IMR-90 (cell line): Measurements from ENCODE around the gene ZNF862. TPM values are rescaled to one million over a fixed set of nuclear protein-coding genes. Genes with fewer than 3 reads are reported as not detected.

ENCODE experiments used
- ATAC-seq: fragments of 200-7000 bp; cut with Tn5 transposase; 2 replicates; pipeline ENCODE4 v1.9.1; 2020; ENCODE audit warnings: low read depth, mild to moderate bottlenecking, moderate library complexity
- BruUV-seq: library from RNA; stranded (reverse); fragments of 400-500 nt; replicated peaks from 2 replicates; lab custom pipeline; 2021; lab: Mats Ljungman, UMichigan
- CTCF ChIA-PET: fragments of 300-600 bp; formaldehyde crosslinking; extraction: SDS; loops from one replicate; lab custom pipeline; 2021; ENCODE audit warnings: antibody characterized with exemption; lab: Yijun Ruan, JAX
- POLR2A ChIA-PET: fragments of 300-600 bp; sonication (Branson Sonifier 250); formaldehyde crosslinking; loops from one replicate; lab custom pipeline; 2022; ENCODE audit warnings: antibody characterized with exemption; ENCODE audit not compliant: unreplicated experiment; lab: Charles Lee
- DNase-seq: peaks from one replicate; pipeline ENCODE4 v3.0.0; 2013
- H2AFZ ChIP-seq: replicated peaks from 2 replicates; pipeline ENCODE3; 2013; ENCODE audit warnings: low read length, mild to moderate bottlenecking; ENCODE audit not compliant: poor library complexity
- H2AK5ac ChIP-seq: 2 replicates; pipeline ENCODE4 v1.6.1; 2013; ENCODE audit warnings: low read depth, low read length, inconsistent platforms
- H2AK9ac ChIP-seq: replicated peaks from 2 replicates; pipeline ENCODE3; 2013; ENCODE audit warnings: mild to moderate bottlenecking, low read depth, low read length, moderate library complexity; ENCODE audit not compliant: poor library complexity
- H2BK120ac ChIP-seq: 2 replicates; pipeline ENCODE4 v1.6.1; 2013; ENCODE audit warnings: low read depth, low read length, inconsistent platforms
- H2BK15ac ChIP-seq: 3 replicates; pipeline ENCODE4 v1.6.1; 2013; ENCODE audit warnings: low read depth, low read length, inconsistent platforms
- H2BK20ac ChIP-seq: 2 replicates; pipeline ENCODE4 v1.6.1; 2013; ENCODE audit warnings: low read depth, mild to moderate bottlenecking, inconsistent platforms, low read length, moderate library complexity
- H2BK5ac ChIP-seq: 2 replicates; pipeline ENCODE4 v1.6.1; 2013; ENCODE audit warnings: mild to moderate bottlenecking, low read depth, low read length, inconsistent platforms; ENCODE audit not compliant: poor library complexity, severe bottlenecking
- H3K14ac ChIP-seq: replicated peaks from 2 replicates; pipeline ENCODE4 v1.6.1; 2013; ENCODE audit warnings: low read depth, low read length, inconsistent platforms
- H3K18ac ChIP-seq: 2 replicates; pipeline ENCODE4 v1.6.1; 2013; ENCODE audit warnings: low read depth, low read length, control low read depth
- H3K23ac ChIP-seq: 2 replicates; pipeline ENCODE4 v1.6.1; 2013; ENCODE audit warnings: low read depth, low read length, inconsistent platforms
- H3K27ac ChIP-seq: 2 replicates; pipeline ENCODE4 v1.5.1; 2013; ENCODE audit warnings: mild to moderate bottlenecking, control low read depth, low read length; ENCODE audit not compliant: insufficient read depth
- H3K27me3 ChIP-seq: 2 replicates; pipeline ENCODE4 v1.6.1; 2013; ENCODE audit warnings: low read length; ENCODE audit not compliant: control insufficient read depth, insufficient read depth
- H3K36me3 ChIP-seq: 2 replicates; pipeline ENCODE4 v1.6.1; 2013; ENCODE audit warnings: low read length, mixed read lengths; ENCODE audit not compliant: control insufficient read depth, insufficient read depth
- H3K4ac ChIP-seq: 2 replicates; pipeline ENCODE4 v1.6.1; 2013; ENCODE audit warnings: low read depth, low read length, inconsistent platforms
- H3K4me1 ChIP-seq: 2 replicates; pipeline ENCODE4 v1.6.1; 2013; ENCODE audit warnings: low read length, mixed read lengths; ENCODE audit not compliant: control insufficient read depth, insufficient read depth
- H3K4me2 ChIP-seq: 2 replicates; pipeline ENCODE4 v1.6.1; 2013; ENCODE audit warnings: low read depth, mild to moderate bottlenecking, control low read depth, low read length, moderate library complexity
- H3K4me3 ChIP-seq: 2 replicates; pipeline ENCODE4 v1.5.1; 2013; ENCODE audit warnings: low read depth, mild to moderate bottlenecking, control low read depth, low read length, moderate library complexity; ENCODE audit not compliant: insufficient read depth
- H3K56ac ChIP-seq: 2 replicates; pipeline ENCODE4 v1.6.1; 2013; ENCODE audit warnings: low read length, inconsistent platforms; ENCODE audit not compliant: insufficient read depth; ENCODE audit errors: extremely low read depth
- H3K79me1 ChIP-seq, 2 experiments: 2 replicates each; pipeline ENCODE4 v1.6.1; 2013; ENCODE audit warnings: low read length in 2 of 2, inconsistent platforms in 1 of 2, low read depth in 1 of 2
- H3K9ac ChIP-seq: 2 replicates; pipeline ENCODE4 v1.6.1; 2013; ENCODE audit warnings: low read depth, low read length, control low read depth
- H3K9me1 ChIP-seq: 2 replicates; pipeline ENCODE4 v1.6.1; 2013; ENCODE audit warnings: low read length, inconsistent platforms; ENCODE audit not compliant: insufficient read depth
- H3K9me3 ChIP-seq: 2 replicates; pipeline ENCODE4 v1.6.1; 2013; ENCODE audit warnings: low read length; ENCODE audit not compliant: control insufficient read depth, insufficient read depth
- H4K20me1 ChIP-seq: 2 replicates; pipeline ENCODE4 v1.6.1; 2013; ENCODE audit warnings: low read length, inconsistent platforms; ENCODE audit not compliant: insufficient read depth
- H4K5ac ChIP-seq: 2 replicates; pipeline ENCODE4 v1.6.1; 2013; ENCODE audit warnings: mild to moderate bottlenecking, low read depth, low read length, control low read depth
- H4K8ac ChIP-seq, 2 experiments: 2 replicates each; pipeline ENCODE4 v1.6.1; 2013; ENCODE audit warnings: low read depth in 2 of 2, low read length in 2 of 2, control low read depth in 1 of 2, inconsistent platforms in 1 of 2
- H4K91ac ChIP-seq: 2 replicates; pipeline ENCODE4 v1.6.1; 2013; ENCODE audit warnings: low read depth, low read length, inconsistent platforms; ENCODE audit not compliant: insufficient read depth
- MAFK ChIP-seq: IDR thresholded peaks from 2 replicates; pipeline ENCODE4 v1.6.1; 2012; ENCODE audit warnings: low read depth, low read length, improper control_type of control experiment
- NFE2L2 ChIP-seq: fragments of 150-350 bp; IDR thresholded peaks from 2 replicates; pipeline ENCODE4 v1.6.1; 2016; ENCODE audit warnings: low read depth, mild to moderate bottlenecking, low read length
- POLR2A ChIP-seq: IDR thresholded peaks from 2 replicates; pipeline ENCODE4 v1.6.1; 2012; ENCODE audit warnings: mild to moderate bottlenecking, low read depth, low read length
- SMC3 ChIP-seq: fragments of 150-350 bp; IDR thresholded peaks from 2 replicates; pipeline ENCODE4 v1.6.1; 2016; ENCODE audit warnings: low read depth, mild to moderate bottlenecking, antibody characterized with exemption, low read length, moderate library complexity
- WGBS, 2 experiments: methylation state at CpG; one replicate each; pipeline versions ENCODE4 v1.1.5 to v1.1.7; 2013; ENCODE audit warnings: missing lambda C conversion rate in 2 of 2; ENCODE audit not compliant: insufficient read length in 1 of 2; ENCODE audit errors: extremely low coverage in 2 of 2; 5-methylcytosine and 5-hydroxymethylcytosine counted together
- dilution Hi-C: fragments of 300-500 bp; cut with HindIII; formaldehyde crosslinking; loops from one replicate; pipeline ENCODE4 v1.14.3; 2018; ENCODE audit warnings: low sequenced_read_pairs; ENCODE audit not compliant: unreplicated experiment
- in situ Hi-C: fragments of 300-500 bp; cut with MboI; formaldehyde crosslinking; loops from 3 replicates; pipeline ENCODE4 v1.14.3; 2019; ENCODE audit warnings: low sequenced_read_pairs, inconsistent platforms, mixed read lengths
- intact Hi-C: fragments of 100-400 bp; cut with micrococcal nuclease; formaldehyde crosslinking; loops from 2 replicates; pipeline ENCODE4 v1.10.0; 2022
- polyA plus RNA-seq, 3 experiments: library from polyadenylated mRNA; depleted of rRNA; stranded (reverse); fragments of >200 nt; gene quantifications; 2 replicates each; pipeline ENCODE4 v1.2.3, GENCODE V29; 2012; ENCODE audit warnings: low replicate concordance in 1 of 3
- total RNA-seq: library from RNA; depleted of rRNA; stranded (reverse); fragments of >200 nt; gene quantifications from 2 replicates; pipeline ENCODE4 v1.2.3, GENCODE V29; 2012

ZNF862 gene
- total and polyA plus RNA-seq, 2 of the 4 experiments (the other 2 are of a cell fraction) = 5.9 to 10.8 TPM

GRCh38 chr7:149870701-149871483, 32.7 kb downstream of the ZNF862 start:
- no TSS peak for BruUV-seq
- DNase-seq = no peak
- H4K5ac ChIP-seq = no peak overlapping the region

More at GRCh38 chr7:149870701-149871483, 32.7 kb downstream of the ZNF862 start:
- Histone ChIP-seq H3K4ac (no peak overlapping the region), H3K4me1 (peaks cover 8% of the 10 kb centered on the region), H4K91ac (no peak overlapping the region), H2BK120ac (no peak overlapping the region), H3K4me3 (no peak overlapping the region), H3K23ac (no peak overlapping the region), H3K9me1 (peaks cover 10% of the 10 kb centered on the region; the same call in 1 of the 2 replicates), H3K9ac (no peak overlapping the region), H2BK15ac (no peak overlapping the region), H3K27ac (no peak overlapping the region), H3K14ac (no peak overlapping the region), H4K20me1 (no peaks in the 10 kb centered on the region), H3K36me3 (no peaks in the 10 kb centered on the region), H2AK9ac (no peak overlapping the region), H3K18ac (no peak overlapping the region), H2AK5ac (no peak overlapping the region), H3K79me1 (peaks cover 0 to 6% of the 10 kb centered on the region in 2 experiments; a peak in 1 of 4 replicates), H4K8ac (no peak overlapping the region), H3K9me3 (no peaks in the 10 kb centered on the region), H2BK20ac (no peak overlapping the region), H3K27me3 (no peaks in the 10 kb centered on the region), H3K4me2 (no peak overlapping the region), H2AFZ (no peak overlapping the region), H2BK5ac (no peak overlapping the region), H3K56ac (no peak overlapping the region)
- ATAC-seq = no peak
- dilution Hi-C loops = no loop called here
- in situ Hi-C loops = loop anchor here (25.0 kb wide), 1 partner anchor 541 kb away; a partner anchor contains a TSS
- intact Hi-C loops = no loop called here
- POLR2A ChIA-PET = no interaction called here
- TF ChIP-seq NFE2L2 (no peak), POLR2A (no peak), MAFK (no peak), SMC3 (no peak)
- 85% methylated on average over 5 of the region's 12 CpGs; no CpG with 5 or more reads in 1 of the 2 experiments for WGBS, 2 experiments
- CTCF ChIA-PET = no interaction called here
